Measurements from ENCODE around the gene GLRX.
A peak's percentile ranks its signal among the peaks of the same experiment; 100 is the strongest.

Gene GLRX

GRCh38 chr5:95799191-95799835 lies 23.2 kb downstream of the GLRX start:
- no peaks in the 10 kb centered on the region for H3K9me3 ChIP-seq (ENCODE audit: control insufficient read depth, low read length)
- no peaks in the 10 kb centered on the region for H3K27me3 ChIP-seq (ENCODE audit: control insufficient read depth, insufficient read depth, low read length)
- no peak for TF ChIP-seq CTCF (IDR thresholded peaks at IDR 0.05)
- peak overlapping the region; percentile 21 for H3K27ac ChIP-seq
- no peak overlapping the region for H3K9ac ChIP-seq
- peaks cover 17% of the 10 kb centered on the region for H3K4me1 ChIP-seq
- H3K79me2 ChIP-seq = peaks cover 3% of the 10 kb centered on the region
- no peak overlapping the region for H2AFZ ChIP-seq
- no peak overlapping the region for H3K4me2 ChIP-seq (ENCODE audit: low read length)
- no peaks in the 10 kb centered on the region for H3K36me3 ChIP-seq (ENCODE audit: control insufficient read depth, insufficient read depth, low read length)
- H3K4me3 ChIP-seq (ENCODE audit: low read depth, low read length) = no peak overlapping the region

GRCh38 chr5:95798545-95798944 lies 24.0 kb downstream of the GLRX start:
- Histone ChIP-seq H2AFZ (no peak overlapping the region), H3K9me3 (ENCODE audit: control insufficient read depth, low read length) (no peaks in the 10 kb centered on the region), H3K27me3 (ENCODE audit: control insufficient read depth, insufficient read depth, low read length) (no peaks in the 10 kb centered on the region), H3K4me2 (ENCODE audit: low read length) (no peak overlapping the region), H3K79me2 (peaks cover 3% of the 10 kb centered on the region), H3K27ac (no peak overlapping the region), H3K4me1 (peaks cover 13% of the 10 kb centered on the region), H3K36me3 (ENCODE audit: control insufficient read depth, insufficient read depth, low read length) (no peaks in the 10 kb centered on the region), H3K4me3 (ENCODE audit: low read depth, low read length) (no peak overlapping the region), H3K9ac (no peak overlapping the region)
- no peak for TF ChIP-seq CTCF (IDR thresholded peaks at IDR 0.05)

GRCh38 chr5:95798048-95798447 lies 24.5 kb downstream of the GLRX start:
- Histone ChIP-seq H3K27me3 (ENCODE audit: control insufficient read depth, insufficient read depth, low read length) (no peaks in the 10 kb centered on the region), H3K36me3 (ENCODE audit: control insufficient read depth, insufficient read depth, low read length) (no peaks in the 10 kb centered on the region), H3K4me3 (ENCODE audit: low read depth, low read length) (no peak overlapping the region), H3K9ac (no peak overlapping the region), H3K9me3 (ENCODE audit: control insufficient read depth, low read length) (no peaks in the 10 kb centered on the region), H2AFZ (no peak overlapping the region), H3K4me2 (ENCODE audit: low read length) (no peak overlapping the region), H3K27ac (no peak overlapping the region), H3K79me2 (no peaks in the 10 kb centered on the region), H3K4me1 (peaks cover 10% of the 10 kb centered on the region)
- no peak for TF ChIP-seq CTCF (IDR thresholded peaks at IDR 0.05)

- Histone ChIP-seq H3K4me2 (ENCODE audit: low read length) (no peak overlapping the region), H3K4me3 (ENCODE audit: low read depth, low read length) (no peak overlapping the region), H3K36me3 (ENCODE audit: control insufficient read depth, insufficient read depth, low read length) (no peaks in the 10 kb centered on the region), H3K27me3 (ENCODE audit: control insufficient read depth, insufficient read depth, low read length) (no peaks in the 10 kb centered on the region), H3K79me2 (no peaks in the 10 kb centered on the region), H3K9ac (no peak overlapping the region), H3K9me3 (ENCODE audit: control insufficient read depth, low read length) (no peaks in the 10 kb centered on the region), H3K4me1 (peaks cover 10% of the 10 kb centered on the region), H3K27ac (no peak overlapping the region), H2AFZ (no peak overlapping the region)
- TF ChIP-seq CTCF (IDR thresholded peaks at IDR 0.05) = no peak
Observed at GRCh38 chr5:95797301-95797700, 25.2 kb downstream of the GLRX start.

- Histone ChIP-seq H3K79me2 (no peaks in the 10 kb centered on the region), H3K27ac (peak overlapping the region; percentile 71), H2AFZ (peak overlapping the region; percentile 51), H3K9ac (no peak overlapping the region), H3K9me3 (ENCODE audit: control insufficient read depth, low read length) (no peaks in the 10 kb centered on the region), H3K4me1 (peaks cover 11% of the 10 kb centered on the region), H3K36me3 (ENCODE audit: control insufficient read depth, insufficient read depth, low read length) (no peaks in the 10 kb centered on the region), H3K27me3 (ENCODE audit: control insufficient read depth, insufficient read depth, low read length) (no peaks in the 10 kb centered on the region), H3K4me3 (ENCODE audit: low read depth, low read length) (no peak overlapping the region), H3K4me2 (ENCODE audit: low read length) (no peak overlapping the region)
- TF ChIP-seq CTCF (IDR thresholded peaks at IDR 0.05) = no peak
Observed at GRCh38 chr5:95794070-95794516, 28.4 kb downstream of the GLRX start.
